Stomach smooth muscle (tissue), 2 donors: ENCODE results near the gene MEGF11.

Source experiments
- H3K27ac ChIP-seq: one replicate; pipeline ENCODE4 v1.7.0; 2013; ENCODE audit warnings: mild to moderate bottlenecking, low read length, inconsistent platforms
- H3K27me3 ChIP-seq, 2 donors: one replicate each; pipeline ENCODE4 v1.7.0; 2013; ENCODE audit warnings: low read length in 2 of 2; ENCODE audit not compliant: insufficient read depth in 2 of 2, control insufficient read depth in 1 of 2
- H3K36me3 ChIP-seq, 2 donors: one replicate each; pipeline ENCODE4 v1.7.0; 2013; ENCODE audit warnings: low read length in 2 of 2; ENCODE audit not compliant: control insufficient read depth in 2 of 2, insufficient read depth in 2 of 2
- H3K4me1 ChIP-seq: one replicate; pipeline ENCODE4 v1.7.0; 2013; ENCODE audit warnings: low read length; ENCODE audit not compliant: control insufficient read depth, insufficient read depth
- H3K4me3 ChIP-seq, 2 donors: one replicate each; pipeline ENCODE4 v1.7.0; 2013; ENCODE audit warnings: low read length in 2 of 2
- H3K9ac ChIP-seq, 2 donors: one replicate each; pipeline ENCODE4 v1.7.0; 2013; ENCODE audit warnings: low read length in 2 of 2, mild to moderate bottlenecking in 1 of 2
- H3K9me3 ChIP-seq, 2 donors: one replicate each; pipeline ENCODE4 v1.7.0; 2013; ENCODE audit warnings: low read length in 2 of 2; ENCODE audit not compliant: control insufficient read depth in 2 of 2
- donor health status: healthy.
- donor health status: Pancreatic carcinoma.

The MEGF11 gene

GRCh38 chr15:66237513-66238235, 15.9 kb downstream of the MEGF11 start:
- no peak overlapping the region for H3K27ac ChIP-seq
- H3K36me3 ChIP-seq: no peaks in the 10 kb centered on the region
- H3K9me3 ChIP-seq: no peaks in the 10 kb centered on the region
- no peaks in the 10 kb centered on the region for H3K4me1 ChIP-seq
- peaks cover 0 to 8% of the 10 kb centered on the region in 2 donors for H3K27me3 ChIP-seq
- no peak overlapping the region for H3K9ac ChIP-seq
- H3K4me3 ChIP-seq: no peak overlapping the region

GRCh38 chr15:66236806-66237375, 16.7 kb downstream of the MEGF11 start:
- Histone ChIP-seq H3K36me3 (no peaks in the 10 kb centered on the region), H3K27ac (no peak overlapping the region), H3K9me3 (no peaks in the 10 kb centered on the region), H3K4me1 (no peaks in the 10 kb centered on the region), H3K9ac (no peak overlapping the region), H3K27me3 (peaks cover 0 to 10% of the 10 kb centered on the region in 2 donors), H3K4me3 (no peak overlapping the region)

- Histone ChIP-seq H3K27ac (no peak overlapping the region), H3K4me3 (no peak overlapping the region), H3K36me3 (no peaks in the 10 kb centered on the region), H3K9ac (no peak overlapping the region), H3K4me1 (no peaks in the 10 kb centered on the region), H3K9me3 (no peaks in the 10 kb centered on the region), H3K27me3 (peaks cover 0 to 10% of the 10 kb centered on the region in 2 donors)
Measured at GRCh38 chr15:66235866-66236265, 17.7 kb downstream of the MEGF11 start.

GRCh38 chr15:66234798-66235197, 18.8 kb downstream of the MEGF11 start:
- no peak overlapping the region for H3K9ac ChIP-seq
- H3K4me3 ChIP-seq: no peak overlapping the region
- no peaks in the 10 kb centered on the region for H3K4me1 ChIP-seq
- no peaks in the 10 kb centered on the region for H3K36me3 ChIP-seq
- peaks cover 0 to 10% of the 10 kb centered on the region in 2 donors for H3K27me3 ChIP-seq
- H3K27ac ChIP-seq: no peak overlapping the region
- H3K9me3 ChIP-seq: no peaks in the 10 kb centered on the region

GRCh38 chr15:66233487-66234415, 19.8 kb downstream of the MEGF11 start:
- H3K27ac ChIP-seq: no peak overlapping the region
- H3K9me3 ChIP-seq: peaks cover 0 to 2% of the 10 kb centered on the region in 2 donors
- no peaks in the 10 kb centered on the region for H3K4me1 ChIP-seq
- no peak overlapping the region for H3K4me3 ChIP-seq
- peaks cover 0 to 12% of the 10 kb centered on the region in 2 donors for H3K27me3 ChIP-seq
- no peaks in the 10 kb centered on the region for H3K36me3 ChIP-seq
- no peak overlapping the region for H3K9ac ChIP-seq

GRCh38 chr15:66232267-66232625, 21.3 kb downstream of the MEGF11 start:
- H3K36me3 ChIP-seq: no peaks in the 10 kb centered on the region
- H3K9ac ChIP-seq: no peak overlapping the region
- peaks cover 0 to 15% of the 10 kb centered on the region in 2 donors for H3K27me3 ChIP-seq

GRCh38 chr15:66231394-66232266, 21.9 kb downstream of the MEGF11 start:
- Histone ChIP-seq H3K4me1 (no peaks in the 10 kb centered on the region), H3K27ac (no peak overlapping the region), H3K36me3 (no peaks in the 10 kb centered on the region), H3K4me3 (no peak overlapping the region), H3K27me3 (peaks cover 0 to 15% of the 10 kb centered on the region in 2 donors), H3K9me3 (peaks cover 0 to 6% of the 10 kb centered on the region in 2 donors), H3K9ac (no peak overlapping the region)

More at GRCh38 chr15:66232267-66232625, 21.3 kb downstream of the MEGF11 start:
- Histone ChIP-seq H3K4me3 (no peak overlapping the region), H3K9me3 (peaks cover 0 to 6% of the 10 kb centered on the region in 2 donors), H3K27ac (no peak overlapping the region), H3K4me1 (no peaks in the 10 kb centered on the region)

GRCh38 chr15:66229790-66230465, 23.6 kb downstream of the MEGF11 start:
- no peak overlapping the region for H3K4me3 ChIP-seq
- peaks cover 0 to 13% of the 10 kb centered on the region in 2 donors for H3K27me3 ChIP-seq
- no peak overlapping the region for H3K27ac ChIP-seq
- H3K9ac ChIP-seq: no peak overlapping the region
- no peaks in the 10 kb centered on the region for H3K36me3 ChIP-seq
- H3K9me3 ChIP-seq: peaks cover 0 to 6% of the 10 kb centered on the region in 2 donors
- H3K4me1 ChIP-seq: no peaks in the 10 kb centered on the region

GRCh38 chr15:66228807-66229735, 24.5 kb downstream of the MEGF11 start:
- no peaks in the 10 kb centered on the region for H3K4me1 ChIP-seq
- H3K27ac ChIP-seq: no peak overlapping the region
- H3K9me3 ChIP-seq: peaks cover 0 to 6% of the 10 kb centered on the region in 2 donors
- peaks cover 0 to 10% of the 10 kb centered on the region in 2 donors for H3K27me3 ChIP-seq
- no peaks in the 10 kb centered on the region for H3K36me3 ChIP-seq
- H3K9ac ChIP-seq: no peak overlapping the region
- no peak overlapping the region for H3K4me3 ChIP-seq
